Putamen (tissue), 1 donor: Measurements from ENCODE around the gene TTLL8.

Experiments used
- DNase-seq: peaks from one replicate; pipeline ENCODE4 v3.0.0-alpha.2; 2016; ENCODE audit warnings: low spot score

The TTLL8 gene

DNA sequence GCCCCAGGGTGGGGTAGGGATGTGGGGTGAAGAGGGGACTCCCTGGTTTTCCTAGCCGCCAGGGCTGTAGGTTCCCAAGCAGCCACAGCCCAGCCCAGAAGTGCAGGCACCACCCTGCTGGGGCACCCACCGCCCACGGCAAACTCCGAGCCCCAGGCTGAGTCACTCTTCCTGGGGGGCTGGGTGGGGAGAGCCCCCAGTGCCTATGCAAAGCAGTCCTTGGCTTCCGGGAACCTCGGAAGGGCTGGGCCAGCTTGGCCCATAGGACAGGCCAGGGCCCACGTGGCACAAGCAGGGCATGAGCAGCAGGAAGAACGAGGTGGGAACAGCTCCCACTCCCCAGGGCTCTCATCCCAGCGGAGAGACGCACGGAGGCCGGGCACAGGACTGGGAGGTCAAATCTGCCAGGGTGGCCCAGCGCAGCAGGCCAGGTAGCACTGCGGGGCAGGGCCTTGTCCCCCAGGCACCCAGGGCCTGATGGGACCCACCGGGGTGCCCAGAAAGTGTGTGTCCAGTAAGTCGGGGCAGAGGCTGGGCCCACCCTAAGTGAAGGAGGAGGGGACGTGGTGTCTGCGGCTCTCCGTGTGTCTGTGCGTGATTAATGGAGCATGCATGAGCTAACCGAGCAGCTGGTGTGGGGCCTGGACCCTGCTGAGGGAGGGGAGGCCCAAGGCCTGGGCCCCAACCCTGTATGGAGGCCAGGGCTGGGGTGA is 41.0 kb downstream of the TTLL8 start:
- DNase-seq: no peak

DNA sequence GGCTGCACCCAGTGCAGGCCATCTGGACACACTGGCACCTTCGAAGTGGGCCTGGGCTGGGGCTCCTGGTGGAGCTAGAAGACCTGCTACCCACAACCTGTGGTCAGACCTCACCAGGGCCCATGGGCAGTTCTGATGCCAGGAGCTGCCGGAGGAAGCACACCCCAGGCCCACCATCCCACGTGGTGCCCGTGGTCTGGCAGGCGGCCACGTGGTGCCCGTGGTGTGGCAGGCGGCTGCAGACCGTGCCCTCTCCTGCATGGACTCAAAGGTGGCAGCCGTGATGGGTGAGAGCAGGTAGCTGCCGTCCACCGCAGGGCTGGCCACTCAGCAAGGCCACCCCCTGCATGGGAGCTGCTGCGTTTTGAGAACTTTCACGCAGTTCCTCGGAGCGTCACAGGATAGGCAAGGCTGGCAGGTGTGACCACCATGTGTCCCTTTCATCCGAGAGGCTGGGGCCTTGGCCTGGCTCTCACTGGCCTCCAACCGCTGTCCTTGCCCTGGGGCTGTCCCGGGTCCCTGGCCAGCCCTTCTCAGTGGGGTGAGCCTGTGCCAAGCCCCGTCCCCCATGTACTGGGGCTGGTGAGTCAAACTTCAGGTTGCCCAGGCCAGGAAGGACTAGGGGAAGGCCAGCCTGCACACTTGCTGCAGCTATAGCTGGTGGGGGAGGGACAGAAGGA is 41.6 kb downstream of the TTLL8 start:
- no peak for DNase-seq

DNA sequence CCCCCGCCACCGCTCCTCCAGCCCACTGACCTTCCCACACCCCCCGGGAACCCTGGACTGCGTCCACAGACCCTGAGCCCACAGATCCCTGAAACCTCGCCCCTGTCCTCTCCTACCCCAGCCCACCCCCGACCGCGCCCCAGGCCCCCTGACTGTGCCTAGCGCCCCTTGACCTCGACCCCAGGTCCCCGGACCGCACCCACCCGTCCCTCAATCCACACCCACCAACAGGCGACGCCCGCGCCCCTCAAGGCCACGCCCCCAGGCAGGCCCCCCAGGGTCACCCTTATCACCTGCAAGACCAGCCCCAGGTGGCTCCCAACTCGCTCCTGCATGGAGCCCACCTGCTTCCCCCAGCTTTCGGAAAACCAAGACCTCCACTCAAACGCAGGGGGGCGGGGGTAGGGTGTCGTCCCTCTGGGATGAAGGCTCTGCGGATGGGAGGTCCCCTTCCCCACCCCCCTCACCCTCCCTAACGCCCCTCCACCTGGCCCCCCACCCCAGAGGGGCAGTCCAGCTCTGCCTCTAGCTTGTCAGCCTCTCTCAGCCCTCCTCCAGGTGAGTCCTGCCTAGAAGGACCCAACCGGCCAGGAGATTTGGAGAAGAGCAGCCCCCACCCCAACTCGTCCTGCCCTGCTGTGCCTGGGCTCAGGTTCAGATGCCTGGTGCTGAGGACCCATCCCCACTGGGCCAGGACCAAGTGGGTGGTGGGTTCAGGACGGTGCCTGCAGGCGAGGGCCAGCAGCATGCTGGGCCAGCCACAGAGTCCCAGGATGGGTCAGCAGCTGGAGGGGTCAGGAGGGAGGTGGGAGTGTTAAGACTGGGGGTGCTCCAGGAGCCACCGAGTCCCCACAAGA is 42.4 kb downstream of the TTLL8 start:
- no peak for DNase-seq

DNA sequence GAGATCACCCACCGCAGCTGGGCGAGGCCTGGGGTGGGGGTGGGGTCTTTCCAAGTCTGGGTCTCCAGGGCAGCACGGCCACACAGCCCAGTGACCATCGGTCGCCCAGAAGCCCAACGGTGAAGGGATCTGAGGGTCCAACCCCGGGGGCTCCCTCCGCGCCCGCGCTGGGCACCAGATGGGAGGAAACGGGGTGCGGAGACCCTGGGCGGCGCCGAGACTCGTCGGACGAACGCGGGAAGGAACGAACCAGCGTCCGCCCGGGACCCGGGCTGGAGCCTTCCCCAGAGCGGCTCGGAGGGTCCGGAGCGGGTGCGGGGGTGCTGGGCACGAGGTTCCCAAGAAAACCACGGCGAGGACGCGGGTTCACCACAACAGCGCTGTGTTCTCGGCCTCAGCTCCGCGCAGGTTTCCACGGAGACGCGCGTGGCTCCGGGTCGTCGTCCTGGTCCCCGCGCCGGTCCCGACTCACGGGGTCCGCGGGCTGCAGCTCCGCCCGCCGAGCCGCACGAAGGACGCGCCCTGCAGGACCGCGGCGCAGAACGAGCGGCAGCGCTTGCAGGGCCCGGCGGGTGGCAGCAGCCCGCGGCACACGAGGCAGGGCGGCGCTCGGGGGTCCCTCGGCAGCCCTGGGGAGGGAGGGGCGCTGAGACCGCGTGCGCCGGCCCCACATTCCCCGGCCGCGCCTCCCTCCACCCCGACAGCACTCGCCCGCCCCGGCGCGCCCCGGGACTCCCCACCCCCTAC is 43.3 kb downstream of the TTLL8 start:
- DNase-seq: no peak

DNA sequence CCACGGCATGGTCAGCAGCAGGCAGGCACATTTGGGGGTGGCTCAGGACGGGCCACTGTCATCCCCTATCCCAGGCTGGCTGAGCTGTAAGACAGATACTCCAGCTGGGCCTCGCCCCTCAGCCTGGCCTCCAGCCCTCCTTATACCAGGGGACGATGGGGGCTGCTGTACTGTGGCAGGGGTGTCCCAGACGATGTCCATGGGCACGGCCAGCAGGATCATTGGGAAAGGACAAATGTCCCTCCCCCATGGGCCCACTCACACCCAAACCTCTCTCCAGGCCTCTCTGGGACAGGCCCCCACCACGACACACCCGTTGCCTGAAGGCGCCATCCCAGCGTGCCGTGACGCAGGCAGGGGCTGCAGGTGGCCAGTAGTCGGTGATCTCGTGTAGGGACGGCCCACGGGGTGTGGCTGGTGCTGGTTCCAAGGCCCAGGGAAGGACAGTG is 44.0 kb downstream of the TTLL8 start:
- no peak for DNase-seq

DNA sequence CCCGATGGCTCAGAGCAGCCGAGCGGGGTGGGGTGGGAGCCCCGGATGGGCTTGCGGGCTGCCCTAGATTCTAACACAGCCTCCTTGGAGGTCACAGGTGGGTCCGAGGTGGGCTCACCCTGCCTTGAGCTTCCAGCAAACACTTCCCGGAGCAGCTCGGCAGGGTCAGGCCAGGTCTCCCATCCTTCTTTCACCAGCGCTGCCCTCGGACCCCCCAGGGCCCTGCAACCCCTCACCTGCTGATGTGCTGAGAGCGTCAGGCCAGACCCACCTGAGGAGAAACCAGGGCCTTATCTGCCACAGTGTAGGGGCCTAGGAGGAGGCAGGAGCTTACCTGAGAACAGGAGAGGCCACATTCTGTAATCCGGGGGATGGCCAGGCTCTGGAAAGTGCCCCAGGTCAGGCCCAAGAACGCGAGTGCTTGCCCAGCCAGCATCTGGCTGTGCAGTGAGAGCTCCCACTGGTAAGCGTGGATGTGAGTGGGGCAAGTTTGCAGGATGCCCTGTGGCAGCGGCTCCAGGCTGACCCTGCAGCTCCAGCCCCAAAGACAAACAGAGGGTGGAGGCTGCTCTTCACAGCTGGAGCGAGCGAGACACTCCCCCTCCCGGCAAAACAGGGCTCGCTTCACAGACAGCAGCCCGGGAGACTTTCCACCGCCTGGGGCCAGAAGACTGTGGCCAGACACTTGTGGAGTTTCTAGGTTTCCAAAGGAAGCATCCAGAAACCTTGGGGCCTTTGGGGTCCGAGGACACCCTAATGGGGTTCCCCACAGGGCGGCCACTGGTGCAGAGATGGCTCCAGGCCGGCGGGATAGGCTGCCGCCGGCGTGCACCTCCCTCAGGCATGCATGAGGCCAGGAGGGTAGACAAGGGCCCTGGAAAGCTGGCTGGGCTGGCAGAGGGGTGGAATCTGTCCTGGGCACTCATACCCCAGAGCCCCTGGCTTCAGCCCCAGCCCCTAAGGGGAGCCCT is 45.6 kb downstream of the TTLL8 start, which contains the start of gene IL17REL:
Gene IL17REL, minus strand, starts transcription at position 555 of the 971 bp plus-strand sequence. Its CDS starts 119 bp downstream, at position 436.
- DNase-seq: no peak

DNA sequence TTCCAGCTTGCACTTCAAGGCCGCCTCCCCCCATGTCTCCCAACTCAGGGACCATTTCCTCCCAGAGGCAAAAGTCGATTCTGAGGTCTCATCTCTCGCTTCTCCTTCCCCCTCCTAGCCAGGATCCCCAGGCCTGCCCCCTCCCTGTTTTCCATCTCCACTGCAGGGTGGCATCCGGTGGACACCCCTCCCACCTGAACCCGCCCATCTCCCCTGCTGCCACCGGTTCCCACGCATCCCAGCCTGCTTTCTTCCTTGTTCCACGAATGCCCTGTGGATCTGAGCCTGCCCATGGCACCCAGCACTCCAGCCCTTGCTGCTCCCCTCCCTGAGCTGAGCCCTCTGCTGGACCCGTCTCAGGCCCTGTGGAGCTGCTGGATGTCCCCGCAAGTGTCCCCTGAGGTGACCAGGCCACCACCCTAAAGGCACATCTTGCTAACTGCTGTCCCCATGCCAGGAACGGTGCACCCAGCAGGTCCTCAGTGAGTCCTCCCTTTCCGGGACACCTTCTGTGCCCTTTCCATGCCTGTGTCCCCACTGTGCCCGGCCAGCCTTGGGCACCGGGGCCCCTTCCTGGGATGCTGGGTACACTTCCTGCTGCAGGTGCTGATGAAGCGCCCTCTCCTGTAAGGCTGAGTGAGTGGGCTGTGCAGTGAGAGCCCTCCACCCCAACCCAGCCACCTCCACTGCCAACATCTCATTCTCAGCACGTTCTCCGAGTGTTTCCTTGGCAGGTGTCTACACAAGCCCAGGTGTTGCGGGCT is 46.5 kb downstream of the TTLL8 start:
- DNase-seq: no peak

DNA sequence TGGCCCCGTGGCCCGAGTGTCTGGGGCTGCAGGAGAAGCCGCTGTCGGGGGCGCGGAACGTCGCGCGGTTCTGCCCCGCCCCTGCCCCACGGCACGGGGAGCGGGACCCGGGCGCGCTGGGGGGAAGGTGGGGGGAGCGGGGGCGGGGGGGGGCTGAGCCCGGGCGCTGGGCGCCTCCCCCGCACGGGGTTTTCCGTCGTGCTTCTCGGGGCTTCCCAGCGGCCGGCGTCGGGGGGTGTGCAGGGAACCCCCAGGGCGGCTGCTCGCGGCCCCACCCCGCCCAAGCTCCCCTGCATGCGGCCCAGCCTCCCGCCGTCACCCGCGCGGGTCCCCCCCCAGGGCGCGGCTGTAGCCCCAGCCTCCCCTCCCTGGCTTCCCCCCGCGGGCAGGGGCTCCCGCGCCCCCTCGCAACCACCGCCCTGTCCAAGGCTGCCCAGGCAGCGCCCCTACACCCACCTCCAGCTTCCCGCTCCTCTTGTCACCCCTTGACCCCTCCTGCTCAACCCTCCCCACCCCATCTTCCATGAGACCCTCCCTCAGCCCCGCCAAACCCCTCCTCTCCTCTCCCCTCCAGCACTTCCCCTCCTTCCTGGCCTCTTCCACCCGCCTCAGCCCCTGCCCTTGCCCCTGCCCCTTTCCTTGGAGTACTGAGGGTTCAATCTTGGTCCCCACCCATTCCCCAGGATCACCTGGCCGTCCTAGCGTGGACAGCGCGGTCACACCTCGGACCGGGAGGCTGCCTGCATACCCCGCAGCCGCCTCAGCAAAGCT is 47.2 kb downstream of the TTLL8 start:
- no peak for DNase-seq

DNA sequence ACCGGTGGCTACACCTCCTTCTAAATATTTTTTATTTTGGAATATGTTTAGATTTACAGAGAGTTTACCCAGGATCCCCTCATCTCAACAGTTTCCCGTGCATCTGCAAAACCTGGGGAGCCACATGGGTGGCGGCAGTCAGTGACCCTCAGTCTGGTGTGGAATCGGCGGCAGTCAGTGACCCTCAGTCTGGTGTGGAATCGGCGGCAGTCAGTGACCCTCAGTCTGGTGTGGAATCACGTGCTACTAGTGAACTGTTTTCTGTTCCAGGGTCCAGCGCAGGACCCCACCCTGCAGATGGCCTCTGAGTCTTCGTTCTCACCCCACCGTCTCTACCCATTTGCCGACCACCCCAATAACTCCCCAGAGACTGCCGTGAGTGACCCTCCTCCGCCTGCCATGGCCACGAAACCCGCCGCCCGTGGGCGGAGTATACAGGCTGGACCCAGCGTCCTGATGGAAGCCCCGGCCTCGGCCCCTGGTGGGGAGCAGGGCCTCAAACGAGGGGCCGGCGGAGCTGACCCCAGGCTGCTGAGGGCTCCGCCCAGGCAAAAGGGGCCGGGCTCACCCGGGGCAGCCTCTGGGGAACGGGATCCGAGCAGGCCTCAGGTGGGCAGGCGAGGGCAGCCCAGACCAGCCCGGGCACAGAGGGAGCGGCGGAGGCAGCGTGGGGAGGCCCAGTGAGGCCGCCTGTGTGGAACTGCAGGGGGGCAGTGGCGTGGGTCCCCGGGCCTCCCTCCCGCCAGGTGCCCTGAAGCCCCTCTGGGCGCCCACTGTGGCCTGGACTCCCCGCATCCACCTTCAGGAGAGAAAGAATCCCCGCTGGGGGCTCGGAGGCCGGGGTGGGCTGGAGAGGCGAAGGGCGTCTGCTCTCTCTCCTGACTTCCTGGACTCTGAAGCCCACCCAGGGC is 48.1 kb downstream of the TTLL8 start:
- no peak for DNase-seq

DNA sequence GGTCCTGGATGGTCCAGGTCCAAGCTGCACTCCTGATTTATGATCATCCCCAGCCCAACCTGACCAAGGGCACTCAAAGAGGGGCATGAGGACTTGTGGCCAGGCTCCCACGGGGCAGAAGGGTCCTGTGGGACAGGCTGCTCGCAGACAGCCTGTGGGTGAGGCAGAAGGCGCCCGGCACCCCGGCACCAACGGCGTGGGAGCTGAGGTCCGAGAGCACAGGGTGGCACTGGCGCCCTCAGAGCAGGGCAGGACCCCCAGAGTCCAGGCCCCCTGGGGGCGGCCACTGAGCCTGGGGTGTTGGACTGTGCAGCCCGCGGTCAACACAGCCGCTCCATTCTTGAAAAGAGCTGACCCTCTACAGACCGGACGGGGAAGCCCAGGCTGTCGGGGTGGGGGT is 48.8 kb downstream of the TTLL8 start:
- DNase-seq: no peak

DNA sequence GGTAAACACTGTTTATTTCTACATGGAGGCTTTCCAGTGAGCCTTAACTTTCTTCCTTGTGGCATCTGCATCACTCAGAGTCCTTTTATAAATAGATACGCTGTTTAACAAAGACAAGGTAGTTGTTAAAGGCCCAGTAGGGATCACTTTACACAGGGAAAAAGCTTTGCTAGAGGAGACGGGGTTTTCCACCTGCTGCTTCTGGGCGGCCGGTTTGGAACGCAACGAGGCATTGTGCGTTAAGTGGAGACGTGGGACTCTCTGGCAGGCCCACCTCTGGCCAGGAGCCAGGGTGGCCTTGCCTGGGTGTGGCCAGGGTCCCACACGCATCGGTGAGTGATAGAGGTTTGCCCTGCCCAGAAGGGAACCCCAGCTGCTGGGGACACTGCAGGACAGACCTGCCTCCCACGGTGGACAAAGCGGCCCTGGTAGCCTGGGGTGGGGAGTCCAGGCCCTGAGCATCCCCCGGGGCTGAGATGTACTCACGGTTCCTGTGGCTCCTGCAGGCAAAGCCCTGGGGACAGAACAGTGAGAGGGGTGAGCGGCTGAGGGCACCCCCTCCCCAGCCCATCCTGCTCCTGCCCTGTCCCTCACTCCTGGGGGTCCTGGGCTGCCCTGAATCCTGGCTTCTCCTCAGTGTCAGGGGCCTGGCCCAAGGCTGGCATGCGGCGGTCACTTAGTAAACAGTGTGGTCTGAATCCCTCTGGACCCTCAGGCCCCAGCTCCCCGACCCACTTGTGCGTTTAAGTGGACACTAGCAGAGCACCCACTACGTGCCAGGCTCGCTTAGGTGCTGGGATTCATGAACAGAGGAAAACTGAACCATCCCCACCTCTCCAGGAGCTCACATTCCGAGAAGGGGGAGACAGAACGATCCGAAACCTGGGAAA is 49.7 kb downstream of the TTLL8 start:
- no peak for DNase-seq

DNA sequence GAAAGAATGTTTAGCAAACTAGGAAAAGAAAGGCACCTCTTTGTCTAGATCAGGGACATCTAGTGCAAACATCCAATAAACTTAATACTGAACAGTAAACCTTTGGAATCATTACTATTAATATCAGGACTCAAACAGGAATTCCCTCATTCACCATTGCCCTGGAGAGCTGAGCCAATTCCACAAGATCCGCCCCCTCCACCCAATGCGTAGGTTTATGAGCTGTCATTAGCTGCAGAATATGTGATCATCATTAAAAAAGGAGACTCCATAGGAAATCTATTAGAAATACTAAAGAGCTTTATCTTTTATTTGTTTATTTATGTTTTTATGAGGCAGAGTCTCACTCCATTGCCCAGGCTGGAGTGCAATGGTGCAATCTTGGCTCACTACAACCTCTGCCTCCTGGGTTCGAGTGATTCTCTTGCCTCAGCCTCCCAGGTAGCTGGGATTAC is 51.0 kb downstream of the TTLL8 start:
- DNase-seq: peak; percentile 71

DNA sequence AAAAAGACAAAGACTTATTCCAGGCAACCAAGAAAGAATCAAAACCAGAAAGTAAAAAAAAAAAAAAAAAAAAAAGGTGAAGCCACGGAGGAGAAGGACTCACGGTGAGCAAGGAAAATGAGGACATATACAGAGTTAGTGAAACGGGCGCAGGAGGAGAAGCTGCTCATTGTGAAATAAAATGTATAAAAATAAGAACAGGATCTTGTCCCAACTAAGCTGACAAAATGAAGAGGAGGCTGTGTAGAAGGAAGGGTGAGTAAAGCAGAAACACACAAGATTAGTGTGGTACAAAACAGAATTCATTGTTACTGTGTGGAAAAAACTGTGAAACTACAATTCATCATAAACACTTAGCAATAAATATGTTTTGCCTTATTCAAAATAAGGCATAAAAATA is 53.2 kb downstream of the TTLL8 start:
- DNase-seq: peak; percentile 28

DNA sequence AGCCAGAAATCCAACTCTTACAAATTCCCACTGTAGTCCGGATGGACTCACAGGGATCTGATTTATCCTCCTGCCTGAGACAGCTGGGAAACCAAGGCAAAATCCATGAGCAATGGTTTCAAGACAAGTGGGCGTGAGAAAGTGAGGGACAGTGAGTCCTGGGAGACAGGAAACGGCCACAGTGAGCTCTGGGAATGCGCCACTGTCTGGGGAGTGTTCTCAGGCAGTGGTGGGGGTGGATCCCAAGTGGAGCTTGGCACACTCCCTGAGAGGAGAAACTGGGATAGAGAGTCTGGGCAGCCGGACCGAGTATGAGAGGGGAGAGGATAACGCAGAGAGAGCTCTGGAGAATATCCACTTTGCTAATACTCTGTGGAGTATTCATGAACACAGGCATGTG is 55.3 kb downstream of the TTLL8 start:
- no peak for DNase-seq

DNA sequence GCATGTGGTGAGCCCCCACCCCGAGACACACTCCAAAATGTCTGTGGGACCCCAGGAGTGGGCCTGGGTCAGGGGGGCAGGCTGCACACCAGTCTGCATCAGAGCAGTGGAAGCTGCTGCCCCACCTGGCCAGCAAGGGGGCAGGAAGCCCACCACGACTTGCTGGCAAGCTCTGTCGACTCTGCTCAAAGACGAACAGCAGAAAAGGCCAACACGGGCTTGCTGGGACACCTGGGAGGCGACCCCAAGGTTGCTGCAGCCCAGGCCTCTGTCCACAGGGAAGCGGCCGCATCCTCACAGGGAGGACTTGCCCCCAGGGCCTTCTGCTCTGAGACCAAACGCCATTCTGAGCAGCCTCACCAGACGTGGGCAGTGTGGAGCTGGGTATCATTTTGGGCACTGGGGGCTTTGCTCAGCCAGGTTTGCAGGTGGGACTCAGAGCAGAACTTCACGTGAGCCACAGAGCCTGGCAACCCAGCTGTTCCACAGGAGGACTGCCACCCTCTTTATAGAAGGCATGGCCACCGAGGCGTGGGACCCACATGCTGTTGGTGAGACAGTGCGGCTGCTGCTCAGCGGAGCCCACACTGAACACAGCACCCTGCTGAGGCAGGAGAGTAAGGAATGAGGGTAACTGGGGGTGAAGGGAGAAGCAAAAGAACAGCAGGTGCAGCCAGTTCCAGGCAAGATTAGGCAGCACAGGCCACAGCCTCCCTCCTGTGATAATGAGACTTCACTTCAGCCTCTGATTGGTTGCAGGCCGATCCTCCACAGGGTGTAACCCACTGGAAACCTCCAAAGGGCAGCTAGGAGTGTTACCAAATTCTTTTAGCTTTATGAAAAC is 56.5 kb downstream of the TTLL8 start:
- no peak for DNase-seq
